Stimulated activated CD4-positive, alpha-beta T cell treated with anti-CD3 and anti-CD28 coated beads, Interleukin-1b, Interleukin-23, amount 100 ng/mL, for 48 hours (primary cell): Measurements from ENCODE around the gene LRP2.

Source experiments
- DNase-seq: peaks from one replicate; pipeline ENCODE4 v3.0.0-alpha.2; 2020

Gene LRP2

GRCh38 chr2:169232551-169233154, 129.7 kb downstream of the LRP2 start:
- no peak for DNase-seq

GRCh38 chr2:169230204-169230603, 132.1 kb downstream of the LRP2 start:
- DNase-seq, result no peak

- no peak for DNase-seq
Observed at GRCh38 chr2:169229590-169229989, 132.7 kb downstream of the LRP2 start.

GRCh38 chr2:169225906-169226305, 136.4 kb downstream of the LRP2 start:
- DNase-seq, result no peak

- no peak for DNase-seq
Observed at GRCh38 chr2:169225233-169225750, 137.0 kb downstream of the LRP2 start.

GRCh38 chr2:169222665-169223064, 139.7 kb downstream of the LRP2 start:
- DNase-seq, result no peak

GRCh38 chr2:169221745-169222369, 140.5 kb downstream of the LRP2 start:
- no peak for DNase-seq

GRCh38 chr2:169210917-169211316, 151.4 kb downstream of the LRP2 start:
- no peak for DNase-seq

GRCh38 chr2:169208026-169208425, 154.3 kb downstream of the LRP2 start:
- DNase-seq, result no peak

- no peak for DNase-seq
Observed at GRCh38 chr2:169205176-169205575, 157.2 kb downstream of the LRP2 start.

GRCh38 chr2:169203952-169204351, 158.4 kb downstream of the LRP2 start:
- DNase-seq, result no peak

- no peak for DNase-seq
Observed at GRCh38 chr2:169200756-169201155, 161.6 kb downstream of the LRP2 start.

GRCh38 chr2:169193618-169194017, 168.7 kb downstream of the LRP2 start:
- DNase-seq, result no peak

GRCh38 chr2:169190197-169190775, 172.0 kb downstream of the LRP2 start:
- DNase-seq, result no peak

GRCh38 chr2:169189132-169189531, 173.2 kb downstream of the LRP2 start:
- DNase-seq, result no peak

- DNase-seq, result no peak
Observed at GRCh38 chr2:169185711-169186110, 176.6 kb downstream of the LRP2 start.

GRCh38 chr2:169184074-169184473, 178.3 kb downstream of the LRP2 start:
- DNase-seq, result no peak

- DNase-seq, result no peak
Observed at GRCh38 chr2:169182573-169182972, 179.8 kb downstream of the LRP2 start.

GRCh38 chr2:169178804-169179390, 183.4 kb downstream of the LRP2 start:
- DNase-seq, result no peak

GRCh38 chr2:169178364-169178763, 184.0 kb downstream of the LRP2 start:
- DNase-seq, result no peak

- DNase-seq, result no peak
Observed at GRCh38 chr2:169175112-169175511, 187.2 kb downstream of the LRP2 start.

GRCh38 chr2:169173876-169174275, 188.5 kb downstream of the LRP2 start:
- no peak for DNase-seq

- no peak for DNase-seq
Observed at GRCh38 chr2:169172914-169173313, 189.4 kb downstream of the LRP2 start.

GRCh38 chr2:169172151-169172735, 190.1 kb downstream of the LRP2 start:
- DNase-seq, result no peak
